GM19035 (cell line): ENCODE results near the gene SECTM1.

Source experiments
- ATAC-seq: cut with Tn5 transposase; IDR thresholded peaks from one replicate; pipeline ENCODE4 v1.9.1; 2021; ENCODE audit not compliant: unreplicated experiment

Gene SECTM1

DNA sequence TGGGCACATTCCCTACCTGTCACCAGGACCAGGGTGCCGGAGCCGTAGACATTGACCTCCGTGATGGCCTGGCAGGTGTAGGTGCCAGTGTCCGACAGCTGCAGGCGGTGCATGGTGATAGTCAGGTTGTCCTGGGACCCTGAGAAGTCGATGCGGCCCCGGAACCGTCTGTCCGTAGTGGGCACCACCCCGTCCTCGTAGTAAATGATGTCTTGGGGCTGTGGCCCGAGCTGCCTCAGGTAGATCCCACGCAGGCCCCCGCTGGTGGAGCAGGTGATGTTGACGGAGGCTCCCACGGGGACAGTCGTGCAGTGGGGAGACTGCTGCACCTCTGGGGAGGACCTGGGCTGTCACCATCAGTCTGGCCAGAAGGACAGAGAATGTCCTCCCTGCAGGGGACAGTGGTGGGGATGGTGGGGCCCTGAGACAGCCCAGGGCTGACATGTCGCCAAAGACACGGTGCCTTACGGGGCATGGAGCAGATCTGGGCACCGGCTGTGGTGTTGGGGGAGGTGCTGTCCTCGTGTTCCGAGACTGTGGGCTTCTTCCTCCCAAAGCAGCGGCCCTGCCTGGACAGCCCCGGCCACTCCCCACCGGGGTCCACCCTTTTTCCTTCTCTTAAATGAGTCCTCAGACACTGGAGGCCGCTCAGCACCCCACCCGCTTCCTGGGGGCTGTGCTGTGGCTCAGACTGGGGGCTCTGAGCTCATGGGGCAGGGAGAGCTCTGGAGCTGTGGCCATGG lies 16.7 kb downstream of the SECTM1 start:
- no peak for ATAC-seq

DNA sequence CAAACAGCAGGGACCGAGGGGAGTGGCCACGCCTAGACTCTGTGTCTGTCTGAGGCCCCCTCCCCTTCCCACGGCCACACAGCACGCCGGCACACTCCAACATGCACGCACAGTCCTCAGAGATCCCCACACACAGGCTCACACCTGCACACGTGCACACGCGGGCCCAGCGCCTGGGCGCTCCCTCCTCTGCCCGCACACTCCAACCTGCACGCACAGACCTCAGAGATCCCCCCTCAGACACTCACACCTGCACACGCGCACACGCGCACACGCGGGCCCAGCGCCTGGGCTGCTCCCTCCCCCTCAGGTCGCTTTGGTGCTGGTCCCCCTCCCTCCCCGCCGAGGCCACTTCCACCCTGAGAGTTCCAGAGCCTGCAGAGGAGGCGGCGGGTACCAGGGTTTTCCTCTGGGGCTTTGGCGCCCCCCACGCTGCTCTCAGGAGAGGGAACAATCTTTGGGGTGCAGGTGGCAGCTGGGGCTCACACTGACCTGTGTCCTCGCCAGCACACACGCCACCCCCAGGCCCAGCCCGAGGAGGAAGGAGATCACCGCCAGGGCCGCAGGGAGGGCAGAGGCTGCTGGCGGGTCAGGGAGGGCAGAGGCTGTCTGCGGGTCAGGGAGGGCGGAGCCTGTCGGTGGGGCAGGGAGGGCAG lies 17.7 kb downstream of the SECTM1 start:
- ATAC-seq = no peak

DNA sequence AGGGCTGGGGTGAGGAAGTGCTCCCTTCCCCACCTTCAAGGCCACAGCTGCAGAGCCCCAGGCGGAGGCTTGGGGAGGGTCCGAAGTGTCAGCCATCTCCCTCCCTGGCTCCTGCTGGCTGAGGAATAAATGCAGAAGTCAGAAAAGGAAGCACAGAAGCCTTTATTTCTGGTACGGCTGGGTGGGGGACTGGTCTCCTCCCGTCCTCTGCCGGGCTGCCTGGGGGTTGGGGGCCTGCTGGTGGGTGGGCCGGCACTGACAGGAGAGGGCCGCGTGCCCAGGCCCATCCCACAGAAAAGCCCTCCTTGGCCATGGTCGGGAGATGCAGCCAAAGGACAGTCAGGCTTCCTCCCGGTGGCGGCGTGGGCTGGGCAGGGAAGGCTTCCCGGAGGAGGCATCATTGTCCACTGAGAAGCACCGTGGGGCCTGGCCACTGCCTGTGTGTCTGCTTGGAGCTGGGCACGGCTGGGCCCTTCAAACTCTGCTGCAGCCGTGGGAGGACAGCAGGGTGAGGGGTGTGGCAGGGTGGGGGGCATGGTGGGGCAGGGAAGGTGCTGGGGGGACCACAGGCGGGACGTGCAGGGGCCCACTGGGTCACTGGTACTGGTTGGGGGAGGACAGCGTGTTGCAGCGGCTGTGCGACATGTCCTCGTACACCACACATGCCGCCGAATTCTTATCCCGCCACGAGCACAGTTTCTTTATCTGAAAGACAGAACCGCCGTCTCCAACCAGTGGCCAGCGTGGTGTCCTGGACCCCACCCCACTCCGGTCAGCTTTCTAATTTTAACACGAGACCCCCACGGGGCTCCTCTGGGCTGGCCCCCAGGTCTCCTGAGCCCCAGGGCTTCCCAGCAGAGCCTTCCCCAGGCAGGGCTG lies 18.6 kb downstream of the SECTM1 start:
- no peak for ATAC-seq

DNA sequence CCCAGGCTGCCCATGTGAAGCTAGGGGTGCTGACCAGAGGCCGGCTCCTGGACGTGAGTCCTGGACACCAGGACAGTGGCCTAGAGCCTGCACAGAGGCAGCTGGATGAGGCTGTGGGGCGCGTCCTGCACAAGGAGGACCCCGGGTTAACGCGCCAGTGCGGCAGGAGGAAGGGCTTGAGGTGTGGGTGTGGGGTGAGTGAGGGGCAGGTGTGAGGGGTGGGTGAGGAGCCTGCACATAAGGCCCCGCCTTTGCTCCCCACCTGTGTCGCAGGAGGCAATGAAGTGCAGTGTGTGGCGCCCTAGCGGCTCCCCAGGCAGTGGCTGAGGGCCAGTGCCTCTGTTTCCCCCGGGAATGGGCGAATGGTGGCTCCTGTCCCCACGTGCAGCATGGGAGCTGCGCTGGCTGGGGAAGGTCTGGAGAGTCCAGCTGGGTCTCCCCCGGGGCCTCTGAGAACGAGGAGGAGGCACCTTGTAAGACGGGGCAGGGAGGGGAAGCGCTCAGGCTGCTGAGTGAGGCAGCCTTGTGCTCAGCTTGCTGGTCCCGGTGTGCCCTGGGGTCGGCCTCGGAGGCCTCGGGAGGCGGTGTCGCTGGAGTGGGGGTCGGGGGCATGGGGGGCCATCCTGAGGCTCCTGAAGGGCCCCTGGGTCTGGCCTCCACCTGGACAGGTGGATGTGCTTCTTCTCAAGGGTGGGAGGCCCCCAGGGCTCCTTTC lies 19.4 kb downstream of the SECTM1 start:
- no peak for ATAC-seq

DNA sequence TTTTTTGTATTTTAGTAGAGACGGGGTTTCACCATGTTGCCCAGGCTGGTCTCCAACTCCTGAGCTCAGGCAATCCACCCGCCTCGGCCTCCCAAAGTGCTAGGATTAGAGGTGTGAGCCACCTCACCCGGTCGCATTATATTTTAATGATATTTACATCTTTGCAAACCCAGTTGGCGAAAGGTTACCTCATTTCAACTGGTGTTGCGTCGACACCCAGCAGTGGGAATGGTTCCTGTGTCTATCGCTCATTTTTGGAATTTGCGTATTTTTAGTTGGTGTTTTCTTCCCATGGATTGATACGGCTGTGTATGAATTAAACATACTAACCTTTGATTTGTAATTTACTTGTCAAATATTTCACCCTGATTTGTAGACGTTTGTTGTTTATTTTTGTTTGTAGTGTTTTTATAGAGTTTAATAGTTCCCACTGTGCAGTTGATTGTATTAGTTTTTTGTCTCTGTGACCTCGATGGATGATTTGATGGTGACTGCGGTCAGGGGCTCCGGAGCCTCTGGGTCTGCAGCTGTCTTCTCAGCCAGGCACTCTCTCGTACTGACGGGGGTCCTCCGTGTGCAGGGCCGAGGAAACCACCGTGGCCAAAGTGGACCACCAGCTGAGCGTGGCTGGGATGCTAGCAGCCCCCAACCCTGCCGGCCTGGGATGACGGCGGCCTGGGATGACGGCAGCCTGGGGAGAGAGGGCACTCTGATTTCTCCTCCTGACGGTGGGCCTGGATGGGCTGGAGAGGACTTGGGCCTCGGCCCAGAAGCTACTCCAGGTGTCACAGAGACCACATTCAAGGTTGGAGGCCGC lies 20.2 kb downstream of the SECTM1 start:
- no peak for ATAC-seq

DNA sequence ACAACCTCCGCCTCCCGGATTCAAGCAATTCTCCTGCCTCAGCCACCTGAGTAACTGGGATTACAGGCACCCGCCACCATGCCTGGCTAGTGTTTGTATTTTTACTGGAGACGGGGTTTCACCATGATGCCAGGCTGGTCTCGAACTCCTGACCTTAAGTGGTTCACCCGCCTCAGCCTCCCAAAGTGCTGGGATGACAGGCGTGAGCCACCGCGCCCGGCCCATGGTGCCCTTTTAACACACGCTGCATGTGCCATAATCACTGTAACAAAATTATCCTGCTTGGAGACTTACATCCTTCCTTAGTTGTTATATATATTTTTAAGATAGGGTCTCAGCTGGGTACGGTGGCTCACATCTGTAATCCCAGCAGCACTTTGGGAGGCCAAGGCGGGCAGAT lies 21.6 kb downstream of the SECTM1 start:
- no peak for ATAC-seq

DNA sequence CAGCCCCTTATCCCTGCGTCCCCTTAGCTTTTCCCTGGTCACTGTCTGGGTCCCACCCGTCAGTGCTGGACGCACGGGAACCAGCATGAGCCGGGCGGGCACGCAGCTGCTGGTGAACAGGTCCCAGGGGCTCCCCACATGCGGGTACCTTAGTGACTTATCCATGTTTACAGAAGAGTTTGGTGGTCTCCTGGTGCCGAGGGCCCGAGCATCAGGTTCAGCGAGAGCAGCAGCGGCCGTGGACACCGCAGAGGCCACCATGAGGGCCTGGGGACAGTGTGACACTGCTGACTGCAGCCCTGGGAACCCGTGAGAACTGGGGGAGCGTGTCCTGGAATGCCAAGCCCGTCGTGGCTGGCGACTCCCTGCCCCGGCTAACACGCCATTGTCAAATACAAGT lies 22.7 kb downstream of the SECTM1 start:
- no peak for ATAC-seq

DNA sequence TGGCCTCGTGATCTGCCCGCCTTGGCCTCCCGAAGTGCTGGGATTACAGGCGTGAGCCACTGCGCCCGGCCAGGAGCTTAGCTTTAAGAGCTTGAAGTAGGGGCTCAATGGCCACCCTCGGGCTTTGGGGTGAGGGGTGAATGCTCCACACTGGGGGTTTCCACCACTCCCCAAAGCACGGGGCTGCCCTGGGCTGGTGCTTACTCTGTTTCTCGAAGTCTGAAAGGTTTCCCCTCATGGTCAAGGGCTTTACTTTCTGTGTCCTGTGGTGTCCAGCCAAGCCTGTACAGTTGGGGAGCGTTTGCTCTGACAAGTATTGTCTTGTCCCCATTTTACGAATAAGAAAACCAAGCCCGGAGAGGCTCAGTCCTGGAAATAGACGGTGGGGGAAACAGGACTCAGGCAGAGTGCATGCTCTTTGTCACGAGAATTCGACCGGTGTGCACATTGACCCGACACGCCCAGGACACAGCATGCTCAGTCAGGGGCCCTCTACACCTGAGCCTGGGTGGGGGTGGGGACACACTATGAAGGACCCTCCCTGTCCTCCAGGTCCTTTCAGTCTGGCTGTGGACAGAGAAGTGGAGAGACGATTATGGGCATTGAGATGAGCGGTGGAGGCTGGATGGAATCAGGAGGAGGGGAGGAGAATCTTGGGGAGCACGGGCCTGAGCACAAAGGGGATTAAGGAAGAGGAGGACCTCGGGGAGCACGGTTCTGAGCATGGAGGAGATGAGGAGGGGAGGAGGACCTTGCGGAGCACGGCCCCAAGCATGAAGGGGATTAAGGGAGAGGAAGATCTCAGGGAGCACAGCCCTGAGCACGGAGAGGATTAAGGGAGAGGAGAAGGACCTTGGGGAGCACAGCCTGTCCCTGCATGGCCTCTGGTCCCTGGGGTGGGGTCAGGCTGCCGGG lies 23.7 kb downstream of the SECTM1 start:
- ATAC-seq = no peak

DNA sequence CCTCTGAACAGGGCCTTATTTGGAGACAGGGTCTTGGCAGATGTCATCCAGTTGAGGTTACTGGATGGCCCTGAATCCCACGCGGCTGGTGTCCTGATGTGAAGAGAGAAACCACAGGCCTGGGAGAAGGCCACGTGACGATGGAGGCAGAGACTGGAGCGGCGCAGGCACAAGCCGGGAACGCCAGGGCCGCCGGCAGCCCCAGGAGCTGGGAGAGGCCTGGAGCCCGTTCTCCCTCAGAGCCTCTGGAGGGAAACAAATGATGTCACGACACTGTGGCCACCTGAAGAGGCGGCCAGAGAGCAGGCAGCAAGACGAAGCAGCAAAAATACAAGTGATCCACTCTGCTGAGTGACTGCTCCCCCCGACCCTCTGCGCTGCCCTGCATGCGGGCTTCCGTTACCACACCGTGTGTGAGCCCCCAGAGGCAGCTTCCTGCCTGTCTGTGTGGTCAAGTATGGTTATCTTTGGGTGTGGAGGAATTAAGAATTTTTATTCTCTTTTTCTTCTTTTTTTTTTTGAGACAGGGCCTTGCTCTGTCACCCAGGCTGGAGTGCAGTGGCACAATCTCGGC lies 27.8 kb downstream of the SECTM1 start:
- ATAC-seq = no peak

DNA sequence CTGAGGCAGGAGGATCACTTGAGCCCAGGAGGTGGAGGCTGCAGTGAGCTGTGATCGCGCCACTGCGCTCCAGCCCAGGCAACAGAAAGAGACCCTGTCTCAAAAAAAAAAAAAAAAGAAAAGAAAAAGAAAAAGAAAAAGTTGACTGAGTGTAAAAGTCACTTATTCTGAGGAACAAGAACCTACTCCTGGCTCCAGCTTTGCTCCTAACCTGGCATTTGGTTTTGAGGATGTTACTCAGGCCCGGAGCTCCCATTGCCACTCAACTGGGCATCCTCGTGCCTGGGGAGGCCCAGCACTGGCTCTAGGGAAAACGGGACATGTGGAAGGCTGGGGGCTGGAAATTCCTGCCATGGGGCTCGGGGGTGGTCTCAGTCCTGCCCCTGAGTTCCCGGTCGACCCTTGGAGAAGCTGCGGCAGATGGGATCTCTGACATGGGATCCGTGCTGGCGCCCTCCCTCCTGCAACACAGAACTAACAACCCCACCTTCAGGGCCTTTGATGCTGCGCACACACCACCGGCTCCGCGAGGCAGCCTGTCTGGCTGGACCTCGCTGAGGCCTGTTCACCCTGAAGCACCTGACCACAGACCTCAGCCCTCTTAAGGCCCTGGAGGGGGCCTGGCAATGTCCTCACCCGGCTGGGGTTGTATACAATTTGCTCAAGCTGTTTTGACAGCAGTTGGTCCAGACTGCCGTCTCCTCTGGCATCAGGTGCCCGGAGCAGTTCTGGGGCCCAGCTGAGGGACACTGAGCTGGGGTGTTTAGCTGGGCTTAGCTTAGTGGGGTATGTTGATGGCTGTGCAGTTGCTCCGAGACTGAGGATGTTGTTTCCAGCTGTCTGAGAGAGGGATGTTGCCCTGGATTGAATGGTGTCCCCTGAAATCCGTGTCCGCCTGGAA lies 28.5 kb downstream of the SECTM1 start:
- no peak for ATAC-seq

DNA sequence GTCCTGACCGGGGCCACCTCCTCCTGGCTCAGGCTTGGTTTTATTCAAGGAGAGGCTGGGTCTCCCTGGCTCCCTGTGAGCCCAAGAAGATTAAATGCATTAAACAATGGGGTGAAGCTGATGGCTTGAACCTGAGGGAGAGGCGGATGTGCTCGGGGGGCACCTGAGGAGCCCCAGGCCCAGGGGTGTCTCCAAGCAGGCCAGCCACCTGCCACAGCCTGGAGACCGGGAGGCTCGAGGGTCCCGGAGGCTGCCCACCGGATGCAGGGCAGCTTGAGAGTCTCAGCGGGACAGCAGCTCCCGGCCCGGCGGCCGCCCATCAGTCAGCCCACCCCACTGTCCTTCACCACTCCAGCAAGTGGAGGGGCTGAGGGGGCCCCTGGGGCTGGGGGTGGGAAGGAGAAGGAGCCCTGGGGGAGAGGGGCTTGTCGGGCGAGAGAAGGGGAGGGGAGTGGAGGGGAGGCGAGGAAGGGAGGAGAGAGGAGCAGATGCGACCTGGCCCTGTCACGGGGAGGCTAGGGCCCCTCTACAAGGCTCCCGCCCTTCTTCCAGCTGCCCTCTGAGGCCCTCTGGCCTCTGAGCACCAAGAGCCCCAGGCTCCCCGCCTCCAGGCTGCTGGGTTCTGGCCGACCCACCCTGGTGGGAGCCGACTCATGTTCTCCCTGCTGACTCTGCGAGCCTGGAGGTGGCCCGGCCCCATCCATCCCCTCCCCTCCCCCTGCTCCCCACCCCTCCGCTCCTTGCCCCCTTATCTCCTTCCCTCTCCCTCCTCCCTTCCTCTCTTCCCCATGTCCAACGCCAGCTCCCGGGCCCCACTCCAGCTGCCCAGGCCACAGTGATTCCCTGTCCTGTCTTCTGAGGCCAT lies 29.4 kb downstream of the SECTM1 start:
- no peak for ATAC-seq

DNA sequence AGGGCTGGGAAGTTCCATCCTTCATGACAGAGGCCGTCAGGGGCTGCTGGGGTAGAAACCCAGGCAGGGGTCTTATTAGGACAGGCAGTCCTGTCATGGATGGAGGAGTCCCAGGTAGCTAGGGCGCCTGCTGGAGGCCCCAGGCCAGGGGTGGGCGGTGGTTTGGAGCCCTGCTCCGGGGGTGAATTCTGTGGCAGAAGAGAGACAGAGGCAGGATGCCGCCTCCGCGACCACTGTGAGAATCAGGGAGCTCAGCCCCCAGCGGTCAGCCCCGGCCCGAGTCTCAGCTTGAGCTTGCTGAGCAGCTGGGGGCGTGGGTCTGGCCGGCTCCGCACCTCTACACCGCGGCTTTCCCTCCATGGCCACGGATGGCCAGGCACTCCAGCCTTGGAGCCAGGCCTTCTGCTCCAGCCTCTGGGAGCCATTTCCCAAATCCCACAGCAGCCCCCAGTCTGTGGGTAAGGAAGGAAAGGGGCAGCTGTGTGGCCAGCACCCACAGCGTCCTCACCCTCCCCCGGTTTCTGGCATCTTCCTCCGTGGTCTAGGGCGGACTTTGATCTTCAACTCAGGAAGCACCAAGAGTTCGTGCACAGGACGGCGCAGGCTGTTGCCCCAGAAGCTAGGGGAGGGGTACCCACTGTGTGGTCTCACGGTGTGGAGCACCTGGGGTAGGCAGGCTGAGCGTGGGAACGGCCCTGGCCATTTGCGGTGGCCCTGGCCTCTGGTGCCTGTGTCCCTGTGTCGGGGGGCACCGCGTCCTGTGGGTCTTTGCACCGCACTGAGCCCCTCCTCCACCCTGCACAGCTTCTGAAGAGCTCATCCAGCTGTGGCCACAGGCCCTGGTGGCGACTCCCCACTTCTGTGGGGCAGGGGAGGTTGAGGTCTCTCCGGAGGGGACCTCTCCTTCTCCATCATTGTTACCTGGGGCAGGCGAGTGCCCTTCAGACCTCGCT lies 30.3 kb downstream of the SECTM1 start:
- ATAC-seq = no peak

DNA sequence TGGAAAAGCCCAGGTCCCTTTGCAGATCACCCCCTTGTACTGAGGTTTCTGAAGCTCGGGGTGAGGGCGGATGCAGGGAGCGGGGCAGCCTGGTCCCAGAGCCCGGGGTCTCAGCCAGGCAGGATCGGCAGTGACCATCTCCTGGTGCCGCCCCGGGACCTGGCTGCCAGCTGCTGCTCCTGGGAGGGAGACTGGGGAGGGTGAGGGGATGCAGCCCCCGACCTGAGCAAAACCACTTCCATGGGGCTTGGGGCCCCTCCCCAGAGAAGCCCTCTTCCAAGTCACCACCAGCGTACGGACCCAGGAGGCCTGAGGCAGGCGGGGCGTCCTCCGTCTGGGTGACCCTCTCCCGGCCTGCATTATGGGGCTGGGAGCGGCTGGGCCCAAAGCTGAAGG lies 31.0 kb downstream of the SECTM1 start:
- ATAC-seq = no peak

DNA sequence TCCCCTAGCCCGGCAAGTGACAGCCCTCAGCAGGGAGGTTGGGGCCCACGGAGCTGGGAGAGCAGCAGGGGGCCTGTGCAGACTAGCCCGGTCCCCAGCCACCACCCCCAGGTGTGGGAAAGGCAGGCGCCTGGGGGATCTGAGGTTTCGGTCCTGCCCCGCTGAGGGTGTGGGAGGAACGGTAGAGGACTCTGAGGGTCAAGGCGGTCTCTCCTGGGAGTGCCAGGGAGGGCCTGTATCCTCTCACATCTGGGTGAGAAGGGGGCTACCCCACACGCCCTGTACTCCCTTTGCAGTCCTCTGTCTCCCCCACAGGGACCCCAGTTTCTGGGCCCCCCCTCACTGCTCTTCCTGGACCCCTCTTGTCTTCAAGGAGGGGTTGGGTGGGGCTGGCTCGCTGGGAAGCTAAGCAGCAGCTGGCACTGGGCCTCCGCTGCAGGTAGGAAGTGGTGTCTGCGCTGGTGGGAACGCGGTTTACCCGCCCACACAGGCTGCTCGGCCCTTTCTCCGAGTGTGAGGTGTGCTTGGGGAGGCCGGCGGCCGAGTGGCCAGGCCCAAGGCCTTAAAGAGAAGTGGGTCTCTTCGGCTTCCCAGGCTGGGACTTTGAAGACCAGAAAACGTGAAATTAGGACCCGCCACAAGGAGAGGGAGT lies 31.5 kb downstream of the SECTM1 start:
- ATAC-seq = no peak

DNA sequence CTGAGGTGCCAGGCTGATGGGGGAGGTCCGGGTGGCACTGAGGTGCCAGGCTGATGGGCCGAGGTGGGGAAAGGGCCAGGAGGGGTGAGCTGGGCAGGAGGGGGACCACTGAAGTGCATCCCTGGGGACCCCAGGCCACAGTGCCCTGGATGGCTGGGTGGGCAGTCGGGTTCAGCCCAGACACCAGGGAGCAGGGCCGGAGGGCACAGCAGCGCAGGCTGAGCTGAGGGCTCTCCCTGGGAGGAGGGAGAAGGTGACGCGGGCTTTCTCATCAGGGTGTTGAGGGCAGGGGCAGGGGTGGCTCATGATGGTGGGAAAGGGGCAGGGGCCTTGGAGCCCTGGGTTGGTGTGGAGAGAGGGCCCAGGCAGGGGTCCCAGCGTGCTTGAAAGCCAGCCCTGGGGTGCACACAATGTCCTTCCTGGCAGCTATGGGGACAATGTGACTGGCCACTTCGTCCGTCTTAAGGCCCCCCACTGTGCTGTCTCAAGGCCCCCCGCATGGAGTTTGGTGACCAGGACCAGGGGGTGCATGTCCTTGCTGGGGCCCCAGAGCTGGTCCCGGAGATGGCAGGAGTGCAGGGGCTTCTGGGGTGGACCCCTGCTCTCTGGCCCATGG lies 32.2 kb downstream of the SECTM1 start:
- ATAC-seq = no peak
